ENCODE data around the gene DACT3.
"Not testable (repeated sequence)": the region's sequence is repeated elsewhere in the genome, so short reads cannot be mapped to it uniquely, and the experiment has no call there.

DACT3 gene

GRCh38 chr19:46631481-46631880 lies 29.5 kb downstream of the DACT3 start:
- DNase-seq: no peak

- no peak for DNase-seq
Measured at GRCh38 chr19:46630586-46631205, 30.3 kb downstream of the DACT3 start.

GRCh38 chr19:46629546-46630025 lies 31.4 kb downstream of the DACT3 start:
- DNase-seq: no peak

- DNase-seq: not testable (repeated sequence)
Measured at GRCh38 chr19:46628970-46629369, 32.0 kb downstream of the DACT3 start.

- DNase-seq: no peak
Measured at GRCh38 chr19:46626446-46626845, 34.5 kb downstream of the DACT3 start.

- DNase-seq: no peak
Measured at GRCh38 chr19:46625731-46626130, 35.3 kb downstream of the DACT3 start.

- DNase-seq: no peak
Measured at GRCh38 chr19:46624958-46625661, 35.9 kb downstream of the DACT3 start, which contains the start of gene PTGIR. Gene PTGIR (minus strand): TSS chr19:46625089. CDS start chr19:46624225, 864 bp downstream.

GRCh38 chr19:46623915-46624502 lies 37.0 kb downstream of the DACT3 start:
- no peak for DNase-seq

- no peak for DNase-seq
Measured at GRCh38 chr19:46622118-46622446, 38.9 kb downstream of the DACT3 start.

- no peak for DNase-seq
Measured at GRCh38 chr19:46621191-46622117, 39.5 kb downstream of the DACT3 start.

- DNase-seq: no peak
Measured at GRCh38 chr19:46620716-46621115, 40.3 kb downstream of the DACT3 start.

GRCh38 chr19:46620267-46620666 lies 40.7 kb downstream of the DACT3 start:
- no peak for DNase-seq

GRCh38 chr19:46618670-46619231 lies 42.2 kb downstream of the DACT3 start:
- DNase-seq: peak; percentile 53

GRCh38 chr19:46617601-46618000 lies 43.4 kb downstream of the DACT3 start:
- no peak for DNase-seq

GRCh38 chr19:46616631-46617322 lies 44.2 kb downstream of the DACT3 start:
- no peak for DNase-seq

GRCh38 chr19:46615966-46616365 lies 45.0 kb downstream of the DACT3 start:
- DNase-seq: no peak

GRCh38 chr19:46614114-46614722 lies 46.8 kb downstream of the DACT3 start:
- DNase-seq: peak; percentile 80

GRCh38 chr19:46613525-46613924 lies 47.5 kb downstream of the DACT3 start:
- no peak for DNase-seq

GRCh38 chr19:46611776-46612175 lies 49.2 kb downstream of the DACT3 start:
- no peak for DNase-seq

GRCh38 chr19:46610851-46611770 lies 49.9 kb downstream of the DACT3 start:
- DNase-seq: peak; percentile 62

- DNase-seq: no peak
Measured at GRCh38 chr19:46610413-46610775, 50.6 kb downstream of the DACT3 start.
